NCI-H1417 treated with DMSO at 0.1 percent for 48 hours (cell line): ENCODE data around the gene IFT57.
A peak's percentile ranks its signal among the peaks of the same experiment; 100 is the strongest.
"Not testable (repeated sequence)": the region's sequence is repeated elsewhere in the genome, so short reads cannot be mapped to it uniquely, and the experiment has no call there.

ENCODE experiments used
- DNase-seq: peaks from one replicate; lab custom pipeline; 2025; lab: John Stamatoyannopoulos, UW

Gene IFT57

GRCh38 chr3:108221911-108222852 lies at the start of gene IFT57:
TSS of gene IFT57 (minus strand) at chr3:108222424. CDS start at chr3:108222322, 102 bp downstream.
- DNase-seq: peak; percentile 95

GRCh38 chr3:108271626-108272025 lies 49.4 kb upstream of the IFT57 start:
- no peak for DNase-seq

- DNase-seq: not testable (repeated sequence)
These were observed 46.0 kb upstream of the IFT57 start for GRCh38 chr3:108268235-108268634.

GRCh38 chr3:108264534-108265298 lies 42.5 kb upstream of the IFT57 start:
- DNase-seq: not testable (repeated sequence)

GRCh38 chr3:108255131-108255530 lies 32.9 kb upstream of the IFT57 start:
- DNase-seq: no peak

- no peak for DNase-seq
These were observed 29.6 kb upstream of the IFT57 start for GRCh38 chr3:108251844-108252243.

- DNase-seq: no peak
These were observed 29.0 kb upstream of the IFT57 start for GRCh38 chr3:108251265-108251664.

- DNase-seq: no peak
These were observed 28.4 kb upstream of the IFT57 start for GRCh38 chr3:108250626-108251025.

GRCh38 chr3:108243243-108243642 lies 21.0 kb upstream of the IFT57 start:
- DNase-seq: no peak

GRCh38 chr3:108242776-108243175 lies 20.6 kb upstream of the IFT57 start:
- DNase-seq: no peak

GRCh38 chr3:108241721-108242120 lies 19.5 kb upstream of the IFT57 start:
- DNase-seq: no peak

GRCh38 chr3:108241146-108241545 lies 18.9 kb upstream of the IFT57 start:
- DNase-seq: no peak

- DNase-seq: no peak
These were observed 16.9 kb upstream of the IFT57 start for GRCh38 chr3:108239082-108239481.

- no peak for DNase-seq
These were observed 13.1 kb upstream of the IFT57 start for GRCh38 chr3:108235290-108235689.

GRCh38 chr3:108234387-108234957 lies 12.2 kb upstream of the IFT57 start:
- no peak for DNase-seq

- DNase-seq: no peak
These were observed 6.1 kb upstream of the IFT57 start for GRCh38 chr3:108228286-108228685.

GRCh38 chr3:108227131-108227530 lies 4.9 kb upstream of the IFT57 start:
- no peak for DNase-seq

GRCh38 chr3:108225221-108225620 lies 3.0 kb upstream of the IFT57 start:
- DNase-seq: no peak

- DNase-seq: no peak
These were observed 1.7 kb upstream of the IFT57 start for GRCh38 chr3:108223928-108224327.

- no peak for DNase-seq
These were observed 785 bp upstream of the IFT57 start for GRCh38 chr3:108222853-108223565.

- no peak for DNase-seq
These were observed 831 bp downstream of the IFT57 start for GRCh38 chr3:108221393-108221792.

- peak; percentile 54 for DNase-seq
These were observed 2.9 kb downstream of the IFT57 start for GRCh38 chr3:108219336-108219735.
